ENCODE results near the gene DIP2A.
"Not testable (repeated sequence)": the region's sequence is repeated elsewhere in the genome, so short reads cannot be mapped to it uniquely, and the experiment has no call there.

Gene DIP2A

GRCh38 chr21:46559291-46559983 is 100.7 kb downstream of the DIP2A start:
- DNase-seq, result peak; percentile 66

- DNase-seq, result no peak
Measured at GRCh38 chr21:46560568-46561444, 102.1 kb downstream of the DIP2A start.

GRCh38 chr21:46561445-46562090 is 102.9 kb downstream of the DIP2A start:
- DNase-seq, result no peak

DNA sequence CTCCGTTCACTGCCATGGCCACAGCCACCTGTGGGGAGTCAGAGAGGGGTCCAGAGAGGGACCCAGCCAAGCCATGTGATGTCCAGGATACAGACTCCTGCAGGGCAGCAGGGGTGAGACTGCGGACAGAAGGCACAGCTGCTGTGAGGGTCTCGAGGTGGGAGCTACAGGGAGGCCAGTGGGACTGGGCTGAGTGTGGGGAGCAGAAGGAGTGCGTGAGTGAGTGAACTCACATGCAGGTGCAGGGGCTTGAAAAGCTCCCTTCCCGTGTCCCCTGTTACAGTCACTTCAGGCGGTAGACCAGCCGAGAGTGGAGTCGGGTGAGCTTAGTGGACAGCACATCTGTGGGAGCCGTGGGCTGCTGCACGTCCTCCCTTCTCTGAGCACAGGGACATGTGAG is 103.8 kb downstream of the DIP2A start:
- no peak for DNase-seq

GRCh38 chr21:46562964-46563607 is 104.4 kb downstream of the DIP2A start:
- DNase-seq, result no peak

GRCh38 chr21:46564391-46564790 is 105.7 kb downstream of the DIP2A start:
- no peak for DNase-seq

- DNase-seq, result no peak
Measured at GRCh38 chr21:46567348-46567747, 108.7 kb downstream of the DIP2A start.

GRCh38 chr21:46568562-46568961 is 109.9 kb downstream of the DIP2A start:
- no peak for DNase-seq

DNA sequence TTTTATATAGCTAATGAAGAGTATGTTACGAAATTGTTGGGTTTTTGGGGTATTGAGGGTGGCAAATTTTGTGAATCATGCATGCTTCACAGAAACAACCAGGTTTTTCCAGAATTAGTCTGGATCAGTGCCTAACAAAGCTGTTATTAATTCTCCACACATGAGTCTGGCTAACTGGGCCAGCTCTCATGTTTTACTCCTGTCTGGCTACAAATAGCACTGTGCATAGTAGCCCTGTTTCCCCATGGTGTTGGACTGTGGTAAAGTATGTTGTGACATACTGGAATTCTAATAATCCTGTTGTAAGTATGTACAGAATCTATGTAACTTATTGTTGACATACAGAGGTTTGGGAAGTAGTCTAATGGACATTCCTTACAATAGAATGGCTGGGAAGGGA is 110.4 kb downstream of the DIP2A start:
- DNase-seq, result no peak

- no peak for DNase-seq
Measured at GRCh38 chr21:46570119-46570518, 111.4 kb downstream of the DIP2A start.

GRCh38 chr21:46570631-46571030 is 111.9 kb downstream of the DIP2A start:
- no peak for DNase-seq

DNA sequence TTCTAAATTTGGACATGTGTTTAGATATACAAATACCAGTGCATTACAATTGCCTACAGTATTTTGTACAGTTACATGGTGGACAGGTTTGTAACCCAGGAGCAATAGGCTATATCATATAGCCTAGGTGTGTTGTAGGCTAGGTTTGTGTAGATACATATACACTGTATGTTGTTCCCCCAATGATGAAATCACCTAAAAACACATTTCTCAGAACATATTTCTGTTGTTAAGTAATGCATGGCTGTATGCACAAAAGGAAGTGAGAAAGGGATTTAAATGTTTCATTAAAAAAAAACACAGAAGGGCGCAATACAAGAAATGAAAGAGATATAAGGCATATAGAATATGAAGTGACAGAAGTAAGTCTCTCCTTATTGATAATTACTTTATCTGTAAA is 114.2 kb downstream of the DIP2A start:
- no peak for DNase-seq

- not testable (repeated sequence) for DNase-seq
Measured at GRCh38 chr21:46577786-46578185, 119.1 kb downstream of the DIP2A start.

DNA sequence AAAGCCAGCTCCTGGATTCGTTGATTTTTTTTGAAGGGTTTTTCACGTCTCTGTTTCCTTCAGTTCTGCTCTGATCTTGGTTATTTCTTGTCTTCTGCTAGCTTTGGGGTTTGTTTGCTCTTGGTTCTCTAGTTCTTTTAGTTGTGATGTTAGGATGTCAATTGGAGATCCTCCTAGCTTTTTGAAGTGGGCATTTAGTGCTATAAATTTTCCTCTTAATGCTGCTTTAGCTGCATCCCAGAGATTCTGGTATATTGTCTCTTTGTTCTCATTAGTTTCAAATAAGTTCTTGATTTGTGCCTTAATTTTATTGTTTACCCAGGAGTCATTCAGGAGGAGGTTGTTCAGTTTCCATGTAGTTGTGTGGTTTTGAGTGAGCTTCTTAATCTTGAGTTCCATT is 120.7 kb downstream of the DIP2A start:
- DNase-seq, result not testable (repeated sequence)

GRCh38 chr21:46581780-46582307 is 123.2 kb downstream of the DIP2A start:
- DNase-seq, result no peak

DNA sequence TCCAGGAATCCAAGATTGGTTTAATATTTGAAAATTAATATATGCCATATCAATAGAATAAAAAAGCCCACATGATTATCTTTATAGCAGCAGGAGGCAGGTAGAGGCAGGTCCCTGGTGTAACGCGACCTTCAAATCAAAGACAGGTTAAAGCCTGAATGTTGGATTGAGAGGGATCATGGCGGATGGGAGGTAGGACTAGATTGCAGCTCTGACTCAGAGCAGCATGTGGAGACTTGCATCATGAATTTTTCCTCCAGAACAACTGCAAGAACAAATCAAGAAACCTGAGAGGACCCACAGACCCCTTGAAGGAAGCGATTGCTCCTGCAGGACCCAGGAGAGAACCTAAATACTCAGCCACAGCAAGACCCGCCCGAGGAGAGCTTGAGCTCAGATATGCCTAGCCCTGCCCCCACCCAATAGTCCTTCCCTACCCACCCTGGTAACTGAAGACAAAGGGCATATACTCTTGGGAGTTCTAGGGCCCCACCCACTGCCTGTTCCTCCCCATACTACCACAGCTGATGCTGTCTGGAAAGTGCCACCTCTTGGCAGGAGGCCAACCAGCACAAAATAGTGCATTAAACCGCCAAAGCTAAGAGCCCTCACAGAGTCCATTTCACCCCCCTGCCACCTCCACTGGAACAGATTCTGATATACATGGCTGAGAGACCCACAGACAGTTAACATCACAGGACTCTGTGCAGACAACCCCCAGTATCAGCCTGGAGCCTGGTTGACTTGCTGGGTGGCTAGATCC is 126.7 kb downstream of the DIP2A start:
- no peak for DNase-seq

DNA sequence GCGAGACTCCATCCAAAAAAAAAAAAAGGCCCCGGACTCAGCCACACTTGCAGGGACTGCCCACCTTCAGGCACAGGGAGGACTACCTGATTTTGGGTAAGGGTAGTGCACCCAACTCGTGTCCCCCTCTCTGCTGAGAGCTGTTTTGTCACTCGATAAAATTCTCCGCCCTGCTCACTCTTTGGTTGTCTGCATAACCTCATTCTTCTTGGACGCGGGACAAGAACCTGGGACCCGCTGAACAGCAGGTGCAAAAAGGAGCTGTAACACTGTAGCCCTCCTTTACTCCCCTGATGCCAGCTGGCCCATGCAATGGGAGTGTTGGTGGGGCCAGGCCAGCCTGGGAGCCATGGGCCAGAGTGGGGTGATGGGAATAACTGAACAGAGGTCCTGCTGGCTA is 135.6 kb downstream of the DIP2A start:
- DNase-seq, result no peak

DNA sequence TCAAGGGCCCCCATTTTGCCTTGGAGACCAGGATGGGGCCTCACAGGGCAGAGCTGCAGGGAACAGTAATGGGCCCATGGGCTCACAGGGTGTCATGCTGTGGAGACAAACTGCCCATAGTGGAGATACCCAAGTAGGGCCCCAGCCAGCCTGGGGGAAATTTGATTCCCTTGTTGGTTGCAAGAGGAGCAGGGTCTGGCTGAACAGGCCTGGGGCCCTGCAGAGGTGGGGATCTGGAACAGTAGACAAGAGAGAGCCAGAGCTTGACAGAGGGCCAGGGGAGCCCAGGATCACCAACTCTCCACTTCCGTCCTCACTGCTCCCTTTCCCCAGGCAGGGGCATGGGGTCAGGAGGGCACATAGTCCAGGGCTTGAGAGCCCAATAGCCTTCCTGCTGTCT is 137.5 kb downstream of the DIP2A start:
- DNase-seq, result no peak

DNA sequence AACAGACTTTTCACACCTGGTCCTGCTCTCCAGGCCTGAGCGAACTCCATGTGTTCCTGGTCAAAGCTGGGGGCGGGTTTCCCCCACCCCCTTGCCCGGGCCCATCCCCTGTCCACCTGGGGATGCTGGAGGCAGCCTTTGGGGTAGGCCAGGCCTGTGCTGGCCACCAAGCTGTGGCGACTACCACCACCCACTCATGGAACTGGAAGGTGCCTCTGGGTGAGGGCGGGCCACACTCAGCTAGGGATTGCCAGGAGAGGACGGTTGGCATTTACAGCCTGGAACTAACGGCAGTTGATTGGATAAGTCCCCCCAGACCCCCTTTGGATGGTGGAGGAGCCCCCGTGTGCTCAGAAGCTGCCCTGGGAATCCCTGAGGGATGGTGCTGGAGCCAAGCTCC is 138.3 kb downstream of the DIP2A start:
- DNase-seq, result no peak

DNA sequence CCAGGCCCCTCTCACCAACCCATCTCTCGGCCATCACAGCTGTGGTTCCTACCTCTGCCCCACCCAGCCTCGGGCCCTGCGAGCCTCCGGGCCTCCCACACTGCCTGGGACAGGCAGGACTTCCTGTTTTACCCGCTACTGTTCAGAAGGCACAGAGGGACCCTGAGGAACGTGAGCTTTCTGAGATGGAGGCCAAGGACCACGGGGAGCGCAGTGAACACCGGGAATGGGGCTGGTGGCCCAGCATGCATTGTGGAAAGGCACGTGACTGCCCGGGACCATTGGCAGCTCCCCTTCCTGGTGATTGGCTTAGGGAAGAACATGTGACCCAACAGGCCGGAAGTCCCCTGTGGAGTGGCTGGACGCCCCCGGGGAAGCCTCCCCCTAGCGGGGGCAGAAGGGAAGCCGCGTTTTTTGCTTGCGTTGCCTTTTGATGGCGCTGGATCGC is 139.2 kb downstream of the DIP2A start:
- no peak for DNase-seq

- no peak for DNase-seq
Measured at GRCh38 chr21:46598581-46599572, 140.2 kb downstream of the DIP2A start.

All from stimulated activated CD4-positive, alpha-beta T cell treated with anti-CD3 and anti-CD28 coated beads, Interleukin-4, amount 100 ng/mL, for 24 hours (primary cell).